ENCODE measurements around the gene SLC7A11.

Gene SLC7A11

GRCh38 chr4:138190452-138190858 lies 51.7 kb downstream of the SLC7A11 start:
- H3K4me3 ChIP-seq (ENCODE audit: low read depth, low read length): no peak overlapping the region
- no peak for DNase-seq
- TF ChIP-seq, protein P1, sequence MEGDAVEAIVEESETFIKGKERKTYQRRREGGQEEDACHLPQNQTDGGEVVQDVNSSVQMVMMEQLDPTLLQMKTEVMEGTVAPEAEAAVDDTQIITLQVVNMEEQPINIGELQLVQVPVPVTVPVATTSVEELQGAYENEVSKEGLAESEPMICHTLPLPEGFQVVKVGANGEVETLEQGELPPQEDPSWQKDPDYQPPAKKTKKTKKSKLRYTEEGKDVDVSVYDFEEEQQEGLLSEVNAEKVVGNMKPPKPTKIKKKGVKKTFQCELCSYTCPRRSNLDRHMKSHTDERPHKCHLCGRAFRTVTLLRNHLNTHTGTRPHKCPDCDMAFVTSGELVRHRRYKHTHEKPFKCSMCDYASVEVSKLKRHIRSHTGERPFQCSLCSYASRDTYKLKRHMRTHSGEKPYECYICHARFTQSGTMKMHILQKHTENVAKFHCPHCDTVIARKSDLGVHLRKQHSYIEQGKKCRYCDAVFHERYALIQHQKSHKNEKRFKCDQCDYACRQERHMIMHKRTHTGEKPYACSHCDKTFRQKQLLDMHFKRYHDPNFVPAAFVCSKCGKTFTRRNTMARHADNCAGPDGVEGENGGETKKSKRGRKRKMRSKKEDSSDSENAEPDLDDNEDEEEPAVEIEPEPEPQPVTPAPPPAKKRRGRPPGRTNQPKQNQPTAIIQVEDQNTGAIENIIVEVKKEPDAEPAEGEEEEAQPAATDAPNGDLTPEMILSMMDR (IDR thresholded peaks at IDR 0.05; ENCODE audit: low read depth, low read length): no peak

DNA sequence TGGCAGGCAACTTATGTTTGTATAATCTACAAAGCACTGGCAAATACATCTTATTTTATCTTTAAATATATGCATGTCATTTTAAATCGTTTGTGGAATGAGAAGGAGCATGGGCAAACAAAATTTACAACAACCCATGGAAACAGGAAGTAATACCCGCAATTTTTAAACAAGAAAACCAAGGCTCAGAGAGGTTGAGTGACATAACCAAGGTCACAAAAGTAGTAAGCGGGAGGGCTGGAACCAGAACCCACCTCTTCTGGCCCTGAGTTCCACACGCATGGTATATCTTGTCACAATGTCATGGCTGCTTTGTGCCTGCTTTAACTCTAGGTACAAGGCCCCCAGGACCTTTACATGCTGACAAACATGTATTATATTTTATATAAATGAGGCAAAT lies 52.9 kb downstream of the SLC7A11 start:
- 0 out of 2 replicates have a peak, but pooled peaks cover 2% of the 10 kb centered on the region for H3K4me1 ChIP-seq
- TF ChIP-seq, protein P1 (IDR thresholded peaks at IDR 0.05; ENCODE audit: low read depth, low read length): no peak
- no peaks in the 10 kb centered on the region for H3K36me3 ChIP-seq
- no peaks in the 10 kb centered on the region for H3K9me3 ChIP-seq
- DNase-seq: no peak
- no peaks in the 10 kb centered on the region for H3K27me3 ChIP-seq
- H3K4me3 ChIP-seq (ENCODE audit: low read depth, low read length): no peak overlapping the region

More at GRCh38 chr4:138190452-138190858, 51.7 kb downstream of the SLC7A11 start:
- no peaks in the 10 kb centered on the region for H3K36me3 ChIP-seq
- 0 out of 2 replicates have a peak, but pooled peaks cover 2% of the 10 kb centered on the region for H3K4me1 ChIP-seq
- H3K9me3 ChIP-seq: no peaks in the 10 kb centered on the region
- H3K27me3 ChIP-seq: no peaks in the 10 kb centered on the region

- no peak for DNase-seq
- no peaks in the 10 kb centered on the region for H3K36me3 ChIP-seq
- no peaks in the 10 kb centered on the region for H3K27me3 ChIP-seq
- TF ChIP-seq, protein P1 (IDR thresholded peaks at IDR 0.05; ENCODE audit: low read depth, low read length): no peak
- H3K4me1 ChIP-seq: 0 out of 2 replicates have a peak, but pooled peaks cover 2% of the 10 kb centered on the region
- no peaks in the 10 kb centered on the region for H3K9me3 ChIP-seq
- H3K4me3 ChIP-seq (ENCODE audit: low read depth, low read length): no peak overlapping the region
Measured at GRCh38 chr4:138188406-138189084, 53.6 kb downstream of the SLC7A11 start.

DNA sequence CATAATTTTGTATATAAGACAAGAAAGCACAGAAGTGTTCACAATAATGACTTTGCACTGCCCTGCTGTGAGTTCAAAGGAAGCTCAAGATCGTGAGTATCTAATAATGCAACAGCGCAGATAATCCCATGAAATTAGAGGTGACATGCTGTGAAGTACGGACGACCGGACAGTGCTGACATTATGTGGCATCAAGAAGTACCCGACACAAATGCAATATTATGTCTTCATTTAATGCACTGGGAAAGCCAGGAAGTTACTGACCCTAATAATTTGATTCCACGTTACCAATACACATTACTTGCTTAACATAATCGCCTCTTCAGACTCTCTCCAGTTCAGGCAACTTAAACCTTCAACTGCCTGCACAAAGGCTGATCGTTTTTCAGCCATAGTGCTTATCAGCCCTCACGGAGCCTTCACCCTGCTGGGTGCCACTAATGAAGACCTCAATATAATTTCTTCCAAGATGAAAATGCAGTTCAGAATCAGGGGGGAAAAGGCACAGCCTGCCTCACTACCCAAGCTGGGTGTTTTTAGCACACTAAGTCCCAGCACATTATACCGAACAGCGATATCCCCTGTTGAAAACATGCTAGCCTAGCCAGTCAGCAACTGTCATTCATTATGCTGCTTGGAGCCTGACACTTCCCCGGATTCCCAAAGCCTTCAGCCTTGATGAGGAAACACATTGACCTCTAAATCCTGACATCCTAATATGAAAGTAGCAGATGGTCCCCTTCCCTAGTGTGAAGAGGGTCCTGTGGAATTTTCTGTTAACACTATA lies 56.1 kb downstream of the SLC7A11 start:
- DNase-seq: no peak
- no peaks in the 10 kb centered on the region for H3K9me3 ChIP-seq
- H3K36me3 ChIP-seq: no peaks in the 10 kb centered on the region
- TF ChIP-seq, protein P1 (IDR thresholded peaks at IDR 0.05; ENCODE audit: low read depth, low read length): no peak
- no peaks in the 10 kb centered on the region for H3K27me3 ChIP-seq
- H3K4me3 ChIP-seq (ENCODE audit: low read depth, low read length): no peak overlapping the region
- 0 out of 2 replicates have a peak, but pooled peaks cover 2% of the 10 kb centered on the region for H3K4me1 ChIP-seq

GRCh38 chr4:138184886-138185285 lies 57.3 kb downstream of the SLC7A11 start:
- H3K4me3 ChIP-seq (ENCODE audit: low read depth, low read length): no peak overlapping the region
- H3K27me3 ChIP-seq: no peaks in the 10 kb centered on the region
- H3K9me3 ChIP-seq: no peaks in the 10 kb centered on the region
- TF ChIP-seq, protein P1 (IDR thresholded peaks at IDR 0.05; ENCODE audit: low read depth, low read length): no peak
- H3K4me1 ChIP-seq: 0 out of 2 replicates have a peak, but pooled peaks cover 2% of the 10 kb centered on the region
- H3K36me3 ChIP-seq: no peaks in the 10 kb centered on the region
- no peak for DNase-seq
